Measurements from ENCODE around the gene WNT10A.

DNA sequence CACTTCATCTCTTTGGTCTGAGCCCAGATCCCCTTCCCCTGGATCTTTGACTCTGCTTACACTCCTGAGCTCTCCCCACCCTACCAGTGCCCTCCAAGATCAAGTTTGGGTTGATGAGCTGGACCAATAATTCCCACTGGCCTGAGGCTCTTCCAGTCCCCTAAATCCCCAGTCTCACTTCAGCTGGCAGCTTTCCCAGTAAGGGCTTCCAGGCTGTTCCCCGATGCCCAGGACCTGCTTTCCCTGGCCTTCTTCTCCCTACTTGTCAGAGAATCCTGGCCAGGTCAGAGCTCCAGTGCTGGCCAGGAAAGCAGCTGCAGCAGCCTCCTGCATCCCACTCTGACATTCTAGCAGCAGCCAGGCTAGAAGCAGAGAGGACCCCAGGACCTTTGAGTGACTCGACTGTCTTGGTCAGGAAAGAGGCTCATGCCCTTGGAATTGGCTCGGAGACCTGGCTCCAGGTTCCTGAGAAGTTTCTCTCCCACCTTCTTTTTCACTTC lies 17.6 kb upstream of the WNT10A start:
- TF ChIP-seq, protein P1, sequence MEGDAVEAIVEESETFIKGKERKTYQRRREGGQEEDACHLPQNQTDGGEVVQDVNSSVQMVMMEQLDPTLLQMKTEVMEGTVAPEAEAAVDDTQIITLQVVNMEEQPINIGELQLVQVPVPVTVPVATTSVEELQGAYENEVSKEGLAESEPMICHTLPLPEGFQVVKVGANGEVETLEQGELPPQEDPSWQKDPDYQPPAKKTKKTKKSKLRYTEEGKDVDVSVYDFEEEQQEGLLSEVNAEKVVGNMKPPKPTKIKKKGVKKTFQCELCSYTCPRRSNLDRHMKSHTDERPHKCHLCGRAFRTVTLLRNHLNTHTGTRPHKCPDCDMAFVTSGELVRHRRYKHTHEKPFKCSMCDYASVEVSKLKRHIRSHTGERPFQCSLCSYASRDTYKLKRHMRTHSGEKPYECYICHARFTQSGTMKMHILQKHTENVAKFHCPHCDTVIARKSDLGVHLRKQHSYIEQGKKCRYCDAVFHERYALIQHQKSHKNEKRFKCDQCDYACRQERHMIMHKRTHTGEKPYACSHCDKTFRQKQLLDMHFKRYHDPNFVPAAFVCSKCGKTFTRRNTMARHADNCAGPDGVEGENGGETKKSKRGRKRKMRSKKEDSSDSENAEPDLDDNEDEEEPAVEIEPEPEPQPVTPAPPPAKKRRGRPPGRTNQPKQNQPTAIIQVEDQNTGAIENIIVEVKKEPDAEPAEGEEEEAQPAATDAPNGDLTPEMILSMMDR (IDR thresholded peaks at IDR 0.05; ENCODE audit: insufficient read depth, low read depth, low read length), result no peak
- no peak for TF ChIP-seq EZH2 (IDR thresholded peaks at IDR 0.05; ENCODE audit: insufficient read depth, low read length)
